Uterus (tissue), 2 donors: ENCODE results near the gene DRAM1.

Experiments used
- POLR2A ChIP-seq, 2 donors: fragments of 450-650 bp; IDR thresholded peaks; one replicate each; pipeline ENCODE4 v1.6.1; 2016; ENCODE audit warnings: antibody characterized with exemption in 2 of 2, mild to moderate bottlenecking in 1 of 2, moderate library complexity in 1 of 2
- TF ChIP-seq, protein P1 (sequence below), 4 experiments: fragments of 200-600 bp in 2 of 4; fragments of 450-650 bp in 2 of 4; sonication (generic) in 2 of 4; IDR thresholded peaks; one replicate each; pipeline ENCODE4 v1.5.1; 2016 to 2019; ENCODE audit warnings: antibody characterized with exemption in 4 of 4, mild to moderate bottlenecking in 2 of 4, moderate library complexity in 1 of 4

GRCh38 chr12:101946233-101946611, 68.8 kb downstream of the DRAM1 start:
- no peak for TF ChIP-seq POLR2A (IDR thresholded peaks at IDR 0.05)
- TF ChIP-seq, protein P1, sequence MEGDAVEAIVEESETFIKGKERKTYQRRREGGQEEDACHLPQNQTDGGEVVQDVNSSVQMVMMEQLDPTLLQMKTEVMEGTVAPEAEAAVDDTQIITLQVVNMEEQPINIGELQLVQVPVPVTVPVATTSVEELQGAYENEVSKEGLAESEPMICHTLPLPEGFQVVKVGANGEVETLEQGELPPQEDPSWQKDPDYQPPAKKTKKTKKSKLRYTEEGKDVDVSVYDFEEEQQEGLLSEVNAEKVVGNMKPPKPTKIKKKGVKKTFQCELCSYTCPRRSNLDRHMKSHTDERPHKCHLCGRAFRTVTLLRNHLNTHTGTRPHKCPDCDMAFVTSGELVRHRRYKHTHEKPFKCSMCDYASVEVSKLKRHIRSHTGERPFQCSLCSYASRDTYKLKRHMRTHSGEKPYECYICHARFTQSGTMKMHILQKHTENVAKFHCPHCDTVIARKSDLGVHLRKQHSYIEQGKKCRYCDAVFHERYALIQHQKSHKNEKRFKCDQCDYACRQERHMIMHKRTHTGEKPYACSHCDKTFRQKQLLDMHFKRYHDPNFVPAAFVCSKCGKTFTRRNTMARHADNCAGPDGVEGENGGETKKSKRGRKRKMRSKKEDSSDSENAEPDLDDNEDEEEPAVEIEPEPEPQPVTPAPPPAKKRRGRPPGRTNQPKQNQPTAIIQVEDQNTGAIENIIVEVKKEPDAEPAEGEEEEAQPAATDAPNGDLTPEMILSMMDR (IDR thresholded peaks at IDR 0.05), result no peak
